K562 (cell line): ENCODE measurements around the gene TMEM170A. TPM values are rescaled to one million over a fixed set of nuclear protein-coding genes. Genes with fewer than 3 reads are reported as not detected.

Experiments used
- ATF2 ChIP-seq: sonication (generic); formaldehyde crosslinking; IDR thresholded peaks from 2 replicates; pipeline ENCODE4 v1.8.1; 2022; ENCODE audit warnings: missing genetic modification reagents
- BACH1 ChIP-seq: fragments of 200-800 bp; sonication (Bioruptor generic); IDR thresholded peaks from 2 replicates; pipeline ENCODE4 v1.6.1; 2016; ENCODE audit warnings: missing genetic modification characterization, missing compliant biosample characterization
- CHCHD3 ChIP-seq: fragments of 250-450 bp; sonication (Bioruptor Pico); IDR thresholded peaks from 2 replicates; pipeline ENCODE4 v2.1.2; 2022; ENCODE audit warnings: mild to moderate bottlenecking
- CHD2 ChIP-seq: IDR thresholded peaks from 2 replicates; pipeline ENCODE4 v1.6.1; 2011; ENCODE audit warnings: low read depth, low read length
- CHD4 ChIP-seq: fragments of 200-600 bp; sonication (generic); IDR thresholded peaks from 3 replicates; pipeline ENCODE4 v1.6.1; 2012; ENCODE audit warnings: low read depth, mild to moderate bottlenecking, mixed read lengths, low read length, inconsistent platforms; ENCODE audit not compliant: insufficient read depth, insufficient replicate concordance, poor library complexity, severe bottlenecking
- FOXP1 ChIP-seq: sonication (generic); formaldehyde crosslinking; IDR thresholded peaks from 2 replicates; pipeline ENCODE4 v1.8.0; 2022; ENCODE audit warnings: mild to moderate bottlenecking, missing genetic modification reagents
- JUN ChIP-seq, 2 experiments: sonication (generic) in 1 of 2; formaldehyde crosslinking in 1 of 2; IDR thresholded peaks; 2 replicates each; pipeline versions ENCODE4 v1.6.1 to v1.8.0; 2012 to 2022; ENCODE audit warnings: borderline replicate concordance in 2 of 2, mild to moderate bottlenecking in 2 of 2, improper control_type of control experiment in 1 of 2, low read depth in 1 of 2, low read length in 1 of 2, missing genetic modification reagents in 1 of 2
- KAT7 ChIP-seq: sonication (generic); formaldehyde crosslinking; IDR thresholded peaks from 2 replicates; pipeline ENCODE4 v1.8.0; 2022; ENCODE audit warnings: missing genetic modification reagents, mild to moderate bottlenecking, borderline replicate concordance
- KAT8 ChIP-seq: fragments of 450-650 bp; IDR thresholded peaks from 2 replicates; pipeline ENCODE4 v1.6.1; 2016; ENCODE audit warnings: low read depth, mild to moderate bottlenecking
- KLF13 ChIP-seq: fragments of 450-650 bp; IDR thresholded peaks from 2 replicates; pipeline ENCODE4 v1.6.1; 2016; ENCODE audit warnings: missing genetic modification characterization, low read depth, mild to moderate bottlenecking, missing compliant biosample characterization, moderate library complexity, borderline replicate concordance
- MAFF ChIP-seq: IDR thresholded peaks from 2 replicates; pipeline ENCODE4 v1.6.1; 2012; ENCODE audit warnings: low read length, improper control_type of control experiment
- NBN ChIP-seq: fragments of 450-650 bp; IDR thresholded peaks from 2 replicates; pipeline ENCODE4 v1.6.1; 2016; ENCODE audit warnings: low read depth, mild to moderate bottlenecking
- NEUROD1 ChIP-seq: fragments of 150-350 bp; IDR thresholded peaks from 2 replicates; pipeline ENCODE4 v1.6.1; 2014; ENCODE audit warnings: borderline replicate concordance, low read length, low read depth; ENCODE audit not compliant: partially characterized antibody
- THRA ChIP-seq: fragments of 450-650 bp; IDR thresholded peaks from 2 replicates; pipeline ENCODE4 v1.6.1; 2017; ENCODE audit warnings: mild to moderate bottlenecking, moderate library complexity
- USF1 ChIP-seq: sonication (generic); formaldehyde crosslinking; IDR thresholded peaks from 2 replicates; pipeline ENCODE4 v1.9.0; 2022; ENCODE audit warnings: mild to moderate bottlenecking, missing genetic modification reagents
- ZBTB49 ChIP-seq: sonication (generic); formaldehyde crosslinking; IDR thresholded peaks from 2 replicates; pipeline ENCODE4 v1.8.0; 2022; ENCODE audit warnings: missing genetic modification reagents, mild to moderate bottlenecking, borderline replicate concordance
- ZNF3 ChIP-seq: fragments of 250-450 bp; sonication (Bioruptor Pico); IDR thresholded peaks from 2 replicates; pipeline ENCODE4 v1.5.0; 2021; ENCODE audit warnings: mild to moderate bottlenecking, moderate library complexity
- ZNF324 ChIP-seq: fragments of 250-450 bp; sonication (Bioruptor Pico); IDR thresholded peaks from 2 replicates; pipeline ENCODE4 v1.4.0; 2020; ENCODE audit warnings: mild to moderate bottlenecking
- polyA plus RNA-seq, 8 experiments: library from polyadenylated mRNA; depleted of rRNA in 4 of 8; stranded (reverse) in 5 of 8; unstranded in 3 of 8; fragments of >200 nt; fragmentation: Nextera tagmentation in 2 of 8; fragmentation: Illumina TruSeq in 1 of 8; extraction: Ambion mirVana in 2 of 8; extraction: Trizol in 1 of 8; gene quantifications; 2 replicates each; pipeline versions ENCODE4 v1.2.1 to v1.2.3, GENCODE V29; 2011 to 2014; ENCODE audit warnings: inconsistent platforms in 1 of 8, missing spikeins in 1 of 8
- total RNA-seq, 7 experiments: library from RNA; depleted of rRNA in 6 of 7; stranded (reverse); fragments of >200 nt in 6 of 7; fragmentation: Illumina TruSeq in 2 of 7; extraction: Trizol in 2 of 7; gene quantifications; 2 replicates each; pipeline versions ENCODE4 v1.2.1 to v1.2.3, GENCODE V29; 2011 to 2021; ENCODE audit warnings: low replicate concordance in 1 of 7
- TF ChIP-seq, protein P1 (sequence below): fragments of 250-450 bp; sonication (Bioruptor Pico); IDR thresholded peaks from 2 replicates; pipeline ENCODE4 v1.4.0; 2020; ENCODE audit warnings: borderline replicate concordance

The TMEM170A gene
- total and polyA plus RNA-seq, 9 of the 15 experiments (the other 6 are each of a cell fraction or from before 2014, with no cell fraction given), result 6.1 to 30.2 (median 15.0) TPM

DNA sequence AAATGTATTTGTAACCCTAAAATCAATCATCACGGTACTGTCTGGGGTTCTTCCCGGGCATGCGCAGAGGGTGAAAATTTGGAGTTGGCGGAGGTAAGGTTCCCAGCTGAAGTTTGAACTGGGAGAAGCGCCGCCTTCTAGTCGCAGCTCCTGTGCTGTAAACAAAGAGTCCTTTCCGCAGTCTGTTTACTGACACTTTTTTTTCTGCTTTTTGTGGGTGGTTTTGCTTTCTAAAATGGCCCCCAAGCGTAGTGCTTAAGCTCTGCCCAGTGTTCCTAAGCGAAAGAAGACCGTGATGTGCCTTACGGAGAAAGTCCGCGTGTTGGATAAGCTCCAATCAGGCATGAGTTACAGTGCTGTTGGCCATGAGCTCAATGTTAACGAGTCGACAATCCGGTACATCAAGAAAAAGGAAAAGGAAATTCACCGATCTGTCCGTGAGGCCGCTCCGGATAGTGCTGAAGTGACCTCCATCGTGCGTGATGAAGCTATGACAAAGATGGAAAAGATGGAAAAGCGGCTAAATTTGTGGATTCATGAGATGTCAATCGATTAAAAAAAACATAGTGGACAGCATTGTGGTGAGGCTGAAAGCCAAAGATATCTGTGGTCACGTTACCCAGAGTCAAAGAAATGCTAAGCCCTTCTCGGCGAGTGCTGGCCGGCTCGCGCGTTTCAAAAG lies 30.6 kb downstream of the TMEM170A start (continued):
- TF ChIP-seq ZBTB49 (CRISPR knock-in tag), result peak; percentile 15; the same call in 1 of the 2 replicates
- peak; percentile 39; the same call in 1 of the 2 replicates for TF ChIP-seq NBN
- 0 out of 2 replicates have a peak, but pooled peaks have one; percentile 7 for TF ChIP-seq KAT7 (CRISPR knock-in tag)
- TF ChIP-seq CHCHD3, result no peak
- TF ChIP-seq USF1 (CRISPR knock-in tag), result peak; percentile 87
- TF ChIP-seq FOXP1, result peak; percentile 74; the same call in 1 of the 2 replicates
- TF ChIP-seq, protein P1, sequence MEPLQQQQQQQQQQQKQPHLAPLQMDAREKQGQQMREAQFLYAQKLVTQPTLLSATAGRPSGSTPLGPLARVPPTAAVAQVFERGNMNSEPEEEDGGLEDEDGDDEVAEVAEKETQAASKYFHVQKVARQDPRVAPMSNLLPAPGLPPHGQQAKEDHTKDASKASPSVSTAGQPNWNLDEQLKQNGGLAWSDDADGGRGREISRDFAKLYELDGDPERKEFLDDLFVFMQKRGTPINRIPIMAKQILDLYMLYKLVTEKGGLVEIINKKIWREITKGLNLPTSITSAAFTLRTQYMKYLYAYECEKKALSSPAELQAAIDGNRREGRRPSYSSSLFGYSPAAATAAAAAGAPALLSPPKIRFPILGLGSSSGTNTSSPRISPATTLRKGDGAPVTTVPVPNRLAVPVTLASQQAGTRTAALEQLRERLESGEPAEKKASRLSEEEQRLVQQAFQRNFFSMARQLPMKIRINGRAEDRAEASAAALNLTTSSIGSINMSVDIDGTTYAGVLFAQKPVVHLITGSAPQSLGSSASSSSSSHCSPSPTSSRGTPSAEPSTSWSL (CRISPR knock-in tag), result no peak
- no peak for TF ChIP-seq JUN (IDR thresholded peaks at IDR 0.05; ENCODE audit: borderline replicate concordance, low read depth, low read length)
- no peak for TF ChIP-seq JUN (CRISPR knock-in tag; IDR thresholded peaks at IDR 0.05; ENCODE audit: borderline replicate concordance)
- TF ChIP-seq CHD4, result no peak
- no peak for TF ChIP-seq THRA
- TF ChIP-seq CHD2, result no peak
- TF ChIP-seq ATF2, result no peak
- TF ChIP-seq ZNF324, result no peak
- TF ChIP-seq KLF13 (tag), result no peak
- no peak for TF ChIP-seq ZNF3
- TF ChIP-seq KAT8, result no peak
- TF ChIP-seq BACH1 (tag), result no peak
- TF ChIP-seq NEUROD1, result no peak
- no peak for TF ChIP-seq MAFF
